ENCODE data around the gene ABCB11. TPM values are rescaled to one million over a fixed set of nuclear protein-coding genes. Genes with fewer than 3 reads are reported as not detected.
"Not testable (repeated sequence)": the region's sequence is repeated elsewhere in the genome, so short reads cannot be mapped to it uniquely, and the experiment has no call there.

ABCB11 gene
- total and polyA plus RNA-seq, 10 of the 15 experiments (the other 5 are each of a cell fraction or from before 2014, with no cell fraction given): not detected

DNA sequence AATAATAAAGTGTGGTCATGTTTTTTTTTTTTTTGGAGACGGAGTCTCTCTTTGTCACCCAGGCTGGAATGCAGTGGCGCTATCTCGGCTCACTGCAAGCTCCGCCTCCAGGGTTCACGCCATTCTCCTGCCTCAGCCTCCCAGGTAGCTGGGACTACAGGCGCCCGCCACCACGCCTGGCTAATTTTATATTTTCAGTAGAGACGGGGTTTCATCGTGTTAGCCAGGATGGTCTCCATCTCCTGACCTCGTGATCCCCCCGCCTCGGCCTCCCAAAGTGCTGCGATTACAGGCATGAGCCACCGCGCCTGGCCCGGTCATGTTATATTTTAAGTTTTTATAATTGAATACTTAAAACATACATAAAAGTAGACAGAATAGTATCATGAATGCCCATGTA, 33.1 kb upstream of the ABCB11 start:
- DNase-seq (ENCODE audit: low read depth, low spot score); CTCF ChIA-PET; RAD21 ChIA-PET (ENCODE audit: unreplicated experiment); H3K9ac ChIP-seq (ENCODE audit: control insufficient read depth, insufficient read depth, low read length); H2AFZ ChIP-seq (ENCODE audit: control insufficient read depth, low read depth, low read length); H3K4me2 ChIP-seq (ENCODE audit: control insufficient read depth, insufficient read depth); H3K4me1 ChIP-seq (ENCODE audit: control insufficient read depth, insufficient read depth, low read length); FAIRE-seq; H3K9me3 ChIP-seq (replicated peaks; ENCODE audit: control insufficient read depth, insufficient read depth, low read length); H3K36me3 ChIP-seq (ENCODE audit: control insufficient read depth in 2 of 2, insufficient read depth in 2 of 2, low read length in 1 of 2); POLR2A ChIA-PET; ATAC-seq; BruUV-seq (replicated peaks); H3K4me3 ChIP-seq; SMC1A ChIA-PET (ENCODE audit: uncharacterized antibody, unreplicated experiment); intact Hi-C loops (cut with micrococcal nuclease; ENCODE audit: unreplicated experiment); H3K27ac ChIP-seq (ENCODE audit: control insufficient read depth, insufficient read depth); H3K27me3 ChIP-seq (replicated peaks in 1 of 2; ENCODE audit: control insufficient read depth in 2 of 2, insufficient read depth in 2 of 2, low read length in 1 of 2); H3K79me2 ChIP-seq (ENCODE audit: control insufficient read depth, insufficient read depth, low read length); H4K20me1 ChIP-seq (ENCODE audit: control insufficient read depth, insufficient read depth); in situ Hi-C loops (cut with MboI): not testable (repeated sequence)
- WGBS (ENCODE audit: insufficient coverage, insufficient replicate concordance, low lambda C conversion rate, missing lambda C conversion rate): 82% methylated on average over 17 of the region's 17 CpGs

GRCh38 chr2:169054575-169054974, 23.5 kb upstream of the ABCB11 start:
- H3K36me3 ChIP-seq (ENCODE audit: control insufficient read depth in 2 of 2, insufficient read depth in 2 of 2, low read length in 1 of 2); ATAC-seq; H3K4me3 ChIP-seq; H3K9me3 ChIP-seq (replicated peaks; ENCODE audit: control insufficient read depth, insufficient read depth, low read length); intact Hi-C loops (cut with micrococcal nuclease; ENCODE audit: unreplicated experiment); H3K27me3 ChIP-seq (replicated peaks in 1 of 2; ENCODE audit: control insufficient read depth in 2 of 2, insufficient read depth in 2 of 2, low read length in 1 of 2); BruUV-seq (replicated peaks); DNase-seq (ENCODE audit: low read depth, low spot score); H3K4me2 ChIP-seq (ENCODE audit: control insufficient read depth, insufficient read depth); H3K79me2 ChIP-seq (ENCODE audit: control insufficient read depth, insufficient read depth, low read length); POLR2A ChIA-PET; in situ Hi-C loops (cut with MboI); RAD21 ChIA-PET (ENCODE audit: unreplicated experiment); FAIRE-seq; SMC1A ChIA-PET (ENCODE audit: uncharacterized antibody, unreplicated experiment); H3K27ac ChIP-seq (ENCODE audit: control insufficient read depth, insufficient read depth); H3K9ac ChIP-seq (ENCODE audit: control insufficient read depth, insufficient read depth, low read length); H2AFZ ChIP-seq (ENCODE audit: control insufficient read depth, low read depth, low read length); H4K20me1 ChIP-seq (ENCODE audit: control insufficient read depth, insufficient read depth); H3K4me1 ChIP-seq (ENCODE audit: control insufficient read depth, insufficient read depth, low read length): not testable (repeated sequence)
- WGBS (ENCODE audit: insufficient coverage, insufficient replicate concordance, low lambda C conversion rate, missing lambda C conversion rate): 37% methylated on average over 2 of the region's 2 CpGs
- CTCF ChIA-PET: interaction anchor here (0.8 to 1.0 kb wide), 2 partner anchors 9 to 213 kb away, joined by 3 read pairs; no protein-coding TSS in a partner anchor

Data from GM12878 (cell line).